Measurements from ENCODE around the gene IL17RE. TPM values are rescaled to one million over a fixed set of nuclear protein-coding genes. Genes with fewer than 3 reads are reported as not detected.
"Not testable (repeated sequence)": the region's sequence is repeated elsewhere in the genome, so short reads cannot be mapped to it uniquely, and the experiment has no call there.

The IL17RE gene
- total RNA-seq, 1 donor from 2014 or later, result 0.36 TPM

DNA sequence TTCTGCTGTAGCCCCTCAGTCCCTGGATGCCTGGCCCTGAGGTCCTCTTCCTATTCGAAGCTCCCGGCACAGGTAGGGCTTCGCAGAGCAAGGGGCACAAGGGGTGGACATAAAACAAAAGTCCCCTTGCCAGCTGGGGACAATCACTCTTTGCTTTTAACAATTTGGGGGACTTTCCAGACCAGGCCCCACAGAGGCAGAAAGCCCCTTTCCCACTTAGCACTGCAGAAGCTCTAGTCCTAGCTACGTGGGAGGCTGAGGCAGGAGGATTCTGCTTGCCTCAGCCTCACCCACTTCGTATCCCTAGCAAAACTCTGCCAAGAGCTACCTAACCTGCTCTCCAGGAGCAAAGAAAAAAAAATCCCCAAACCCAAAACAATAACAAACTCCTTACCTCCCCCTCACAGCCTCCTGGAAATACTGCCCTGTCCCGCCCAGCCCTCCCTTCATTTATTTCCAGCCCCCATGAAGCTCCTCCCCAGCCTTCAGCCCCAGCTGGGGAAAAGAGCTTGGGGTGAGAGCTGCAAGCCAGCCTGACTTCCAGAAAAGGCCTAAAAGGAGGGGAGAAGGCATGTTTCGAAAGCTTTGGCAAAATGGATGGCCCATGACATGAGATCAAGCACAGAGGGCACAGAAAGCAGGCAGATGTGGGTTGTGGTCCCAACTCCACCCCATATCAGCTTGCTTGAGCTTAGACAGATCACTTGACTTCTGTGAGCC is 22.7 kb upstream of the IL17RE start, which contains the start of gene CIDEC:
TSS of gene CIDEC (minus strand) at position 424 of the 720 bp plus-strand sequence. CDS start 1,767 bp downstream, outside the sequence.
- intact Hi-C loops (cut with micrococcal nuclease), result no loop called here

DNA sequence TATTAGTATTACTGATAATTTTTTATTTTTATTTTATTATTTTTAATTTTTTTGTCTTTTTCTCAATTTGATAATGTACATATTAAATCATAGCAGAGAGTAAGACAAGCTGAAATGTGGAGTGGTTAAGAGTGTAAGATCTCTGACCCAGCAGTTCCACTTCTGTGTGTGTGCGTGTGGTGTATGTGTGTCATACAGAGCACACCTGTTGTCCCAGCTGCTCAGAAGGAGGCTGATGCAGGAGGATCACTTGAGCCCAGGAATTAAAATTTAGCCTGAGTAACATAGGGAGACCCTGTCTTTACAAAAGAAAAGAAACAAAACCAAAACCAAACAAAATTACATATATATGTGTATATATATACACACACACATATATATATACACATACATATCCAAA is 21.2 kb upstream of the IL17RE start:
- intact Hi-C loops (cut with micrococcal nuclease), result no loop called here

DNA sequence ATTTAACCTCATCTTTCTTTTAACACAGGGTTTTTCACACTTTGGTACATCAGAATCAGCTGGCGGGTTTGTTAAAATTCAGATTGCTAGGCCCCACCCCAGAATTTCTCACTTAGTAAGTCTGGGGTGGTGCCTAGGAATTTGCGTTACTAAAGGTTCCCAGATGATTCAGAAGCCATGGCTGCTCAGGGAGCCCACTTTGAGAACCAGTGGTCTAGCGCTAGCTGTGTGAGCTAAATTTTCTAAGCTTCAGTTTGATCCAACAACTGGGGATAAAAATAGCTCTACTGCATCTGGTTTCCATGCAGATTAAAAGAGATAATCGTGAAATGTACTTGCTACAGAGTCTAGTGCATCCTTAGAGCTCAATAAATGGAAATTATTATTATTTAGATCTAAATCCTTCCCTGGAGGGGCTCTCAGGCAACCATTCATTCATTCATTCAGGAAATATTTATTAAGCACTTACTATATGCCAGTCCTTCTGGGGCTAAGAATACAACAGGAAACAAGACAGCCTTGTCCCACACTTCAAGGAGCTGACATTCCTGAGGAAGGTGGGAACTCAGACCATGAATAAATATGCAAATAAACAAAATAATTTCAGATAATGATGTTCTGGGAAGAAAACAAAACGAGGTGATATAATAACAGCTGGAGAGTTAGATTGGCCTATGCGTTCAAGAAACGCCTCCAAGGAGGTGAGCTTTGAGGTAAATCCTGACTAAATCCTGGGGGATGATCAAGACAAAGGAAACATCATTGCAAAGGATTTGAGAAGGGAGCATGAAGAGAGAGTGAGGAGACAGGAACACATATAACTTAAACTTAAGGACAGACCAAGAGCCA is 18.7 kb upstream of the IL17RE start:
- intact Hi-C loops (cut with micrococcal nuclease), result no loop called here

DNA sequence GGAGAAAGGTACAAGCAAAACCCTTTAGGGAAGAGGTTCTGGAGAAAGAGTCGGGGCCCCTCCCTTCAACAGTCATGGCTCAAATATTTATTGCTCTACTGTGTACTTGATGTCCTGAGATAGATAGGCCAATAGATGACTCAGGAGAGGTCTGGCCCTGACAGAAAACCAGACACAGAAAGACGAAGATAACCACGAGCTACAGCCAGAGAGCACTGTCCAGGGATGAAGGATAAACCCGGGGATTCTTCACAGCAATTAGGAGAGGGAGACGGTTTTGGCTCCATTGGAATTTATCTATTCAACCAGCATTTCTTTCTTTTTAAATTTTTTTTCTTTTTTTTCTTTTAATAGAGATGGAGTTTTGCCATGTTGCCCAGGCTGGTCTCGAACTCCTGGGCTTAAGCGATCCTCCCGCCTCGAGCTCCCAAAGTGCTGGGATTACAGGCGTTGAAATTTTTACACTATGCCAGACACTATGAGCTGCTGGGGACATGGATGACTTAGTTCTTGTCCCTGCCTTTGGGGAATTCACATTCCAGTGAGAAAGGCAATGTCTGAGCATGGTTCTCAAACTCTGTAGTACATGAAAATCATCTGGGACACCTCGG is 18.0 kb upstream of the IL17RE start:
- intact Hi-C loops (cut with micrococcal nuclease), result no loop called here

DNA sequence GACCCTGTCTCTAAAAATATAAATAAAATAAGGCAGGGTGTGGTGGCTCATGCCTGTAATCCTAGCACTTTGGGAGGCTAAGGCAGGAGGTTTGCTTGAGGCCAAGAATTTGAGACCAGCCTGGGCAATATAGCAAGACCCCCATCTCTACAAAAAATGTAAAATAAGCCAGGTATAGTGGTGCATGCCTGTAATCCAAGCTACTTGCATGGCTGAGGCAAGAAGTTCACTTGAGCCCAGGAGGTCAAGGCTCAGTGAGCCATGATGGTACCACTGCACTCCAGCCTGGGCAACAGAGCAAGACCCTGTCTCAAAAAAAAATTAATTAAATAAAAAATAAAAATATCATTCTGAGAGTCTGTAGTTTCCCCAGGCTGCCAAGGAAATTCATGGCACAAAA is 16.3 kb upstream of the IL17RE start:
- intact Hi-C loops (cut with micrococcal nuclease), result no loop called here

DNA sequence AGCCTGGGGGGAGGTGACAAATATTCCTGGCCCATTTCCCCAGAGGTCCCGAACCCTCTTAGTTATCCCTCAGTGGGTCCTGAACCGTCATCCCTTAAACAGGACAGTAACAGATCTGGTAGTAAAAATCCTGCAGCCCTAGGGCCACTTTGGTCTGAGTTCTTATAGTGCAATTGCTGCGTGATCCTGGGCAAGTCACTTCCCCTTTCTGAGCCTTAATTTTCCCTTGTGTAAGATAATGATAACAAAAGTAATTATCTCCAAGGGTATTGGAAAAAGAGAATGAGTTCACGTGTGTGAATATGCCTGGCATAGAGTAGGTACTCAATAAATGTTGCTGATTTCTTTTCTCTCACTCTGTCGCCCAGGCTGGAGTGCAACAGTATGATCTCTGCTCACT is 15.2 kb upstream of the IL17RE start:
- intact Hi-C loops (cut with micrococcal nuclease), result no loop called here

DNA sequence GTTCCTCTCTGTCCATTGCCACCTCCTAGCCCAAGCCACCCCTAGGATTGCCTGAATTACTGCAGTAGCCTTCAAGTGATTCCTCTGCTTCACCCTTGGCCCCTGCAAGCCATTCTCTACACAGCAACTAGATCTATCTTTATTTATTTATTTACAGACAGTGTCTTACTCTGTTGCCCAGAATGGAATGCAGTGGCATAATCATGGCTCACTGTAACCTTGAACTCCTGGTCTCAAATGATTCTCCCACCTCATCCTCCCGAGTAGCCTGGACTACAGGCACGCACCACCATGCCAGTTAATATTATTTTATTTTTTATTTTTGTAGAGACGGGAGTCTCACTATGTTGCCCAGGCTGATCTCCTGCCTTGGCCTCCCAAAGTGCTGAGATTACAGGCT is 14.1 kb upstream of the IL17RE start:
- intact Hi-C loops (cut with micrococcal nuclease), result no loop called here

- intact Hi-C loops (cut with micrococcal nuclease), result no loop called here
Observed at GRCh38 chr3:9889405-9889804, 13.2 kb upstream of the IL17RE start.

DNA sequence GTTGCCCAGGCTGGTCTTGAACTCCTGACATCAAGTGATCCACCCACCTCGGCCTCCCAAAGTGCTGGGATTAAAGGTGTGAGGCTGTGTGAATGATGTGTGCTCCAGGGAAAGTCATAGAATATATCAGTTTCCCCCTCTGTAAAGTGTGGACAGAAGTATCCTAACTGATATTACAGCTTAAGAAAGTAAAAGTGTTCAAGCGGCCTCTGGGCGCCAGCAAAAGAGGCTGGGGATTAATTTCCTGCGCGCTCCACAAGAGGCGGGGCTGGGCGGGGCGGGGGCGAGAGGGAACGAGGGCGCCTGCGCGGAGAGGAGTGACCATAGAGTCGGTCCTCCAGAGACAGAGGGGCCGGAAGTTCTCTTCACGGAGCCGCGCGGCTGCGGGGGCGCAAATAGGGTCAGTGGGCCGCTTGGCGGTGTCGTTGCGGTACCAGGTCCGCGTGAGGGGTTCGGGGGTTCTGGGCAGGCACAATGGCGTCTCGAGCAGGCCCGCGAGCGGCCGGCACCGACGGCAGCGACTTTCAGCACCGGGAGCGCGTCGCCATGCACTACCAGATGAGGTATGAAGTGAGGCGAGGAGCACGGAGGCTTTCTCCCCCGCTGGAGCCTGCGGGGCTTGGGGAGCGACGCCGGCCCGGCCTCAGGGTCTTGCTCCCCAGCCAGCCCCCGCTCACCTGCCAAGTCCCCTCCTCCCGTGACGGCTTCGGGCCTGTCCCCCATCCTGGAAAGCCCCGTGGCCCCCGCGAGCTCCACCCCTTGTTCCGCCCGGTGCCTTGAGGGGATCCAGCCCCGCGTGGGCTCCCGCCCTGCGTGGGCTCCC is 12.2 kb upstream of the IL17RE start, which contains the start of gene JAGN1:
TSS of gene JAGN1 (plus strand) at position 362 of the 823 bp plus-strand sequence. CDS start at position 475, 113 bp downstream.
- intact Hi-C loops (cut with micrococcal nuclease), result loop anchor here (1.0 to 5.0 kb wide), 13 partner anchors 25 to 493 kb away; partner anchors contain the start of genes BRK1, BRPF1, CRELD1 and EMC3

GRCh38 chr3:9891072-9891622 is 11.5 kb upstream of the IL17RE start:
- intact Hi-C loops (cut with micrococcal nuclease), result loop anchor here (2.0 to 5.0 kb wide), 3 partner anchors 42 to 358 kb away; partner anchors contain the start of genes CRELD1, FANCD2 and TATDN2

GRCh38 chr3:9893739-9894138 is 8.9 kb upstream of the IL17RE start:
- intact Hi-C loops (cut with micrococcal nuclease), result loop anchor here (5.0 kb wide), 1 partner anchor 134 kb away; the partner anchor contains the start of gene FANCD2

GRCh38 chr3:9895715-9896114 is 6.9 kb upstream of the IL17RE start:
- intact Hi-C loops (cut with micrococcal nuclease), result not testable (repeated sequence)

GRCh38 chr3:9896755-9897407 is 5.8 kb upstream of the IL17RE start:
- intact Hi-C loops (cut with micrococcal nuclease), result not testable (repeated sequence)

- intact Hi-C loops (cut with micrococcal nuclease), result no loop called here
Observed at GRCh38 chr3:9897408-9898372, 5.0 kb upstream of the IL17RE start.

DNA sequence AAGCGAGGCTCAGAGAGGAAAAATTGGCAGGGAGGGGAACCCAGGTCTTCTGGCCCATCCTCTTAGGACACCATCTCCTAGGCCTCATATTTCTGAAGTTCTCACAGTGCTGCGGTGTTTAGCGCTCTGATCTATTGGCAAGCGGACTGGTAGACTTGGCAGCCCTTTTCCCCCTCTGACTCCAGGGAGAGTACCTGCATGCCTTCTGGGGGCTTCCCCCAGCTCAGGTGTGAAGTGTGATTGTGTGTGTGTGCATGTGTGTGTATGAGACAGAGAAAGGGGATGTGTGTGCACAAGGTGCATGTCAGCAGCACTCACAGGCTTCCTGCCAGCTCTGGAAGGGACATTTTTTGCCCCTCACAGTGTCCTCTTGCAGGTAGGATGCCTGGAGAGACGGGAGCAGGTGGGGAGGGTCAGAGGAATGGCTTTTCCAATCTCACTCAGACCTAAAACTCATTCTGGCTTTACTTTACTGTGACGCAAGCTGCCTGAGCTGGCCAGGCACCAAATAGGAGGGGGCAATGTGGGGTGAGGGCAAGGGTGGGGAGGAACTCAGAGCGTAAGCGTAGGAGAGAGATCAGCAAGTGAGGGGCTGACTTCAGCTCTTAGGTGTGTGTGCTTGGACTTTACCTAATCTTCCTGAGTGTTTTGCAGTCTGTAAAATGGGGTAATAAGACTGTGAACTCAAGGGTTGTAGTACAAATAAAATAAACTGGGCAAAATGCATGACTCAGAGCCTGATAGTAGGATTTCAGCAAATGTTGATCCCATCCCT is 4.0 kb upstream of the IL17RE start:
- intact Hi-C loops (cut with micrococcal nuclease), result no loop called here

DNA sequence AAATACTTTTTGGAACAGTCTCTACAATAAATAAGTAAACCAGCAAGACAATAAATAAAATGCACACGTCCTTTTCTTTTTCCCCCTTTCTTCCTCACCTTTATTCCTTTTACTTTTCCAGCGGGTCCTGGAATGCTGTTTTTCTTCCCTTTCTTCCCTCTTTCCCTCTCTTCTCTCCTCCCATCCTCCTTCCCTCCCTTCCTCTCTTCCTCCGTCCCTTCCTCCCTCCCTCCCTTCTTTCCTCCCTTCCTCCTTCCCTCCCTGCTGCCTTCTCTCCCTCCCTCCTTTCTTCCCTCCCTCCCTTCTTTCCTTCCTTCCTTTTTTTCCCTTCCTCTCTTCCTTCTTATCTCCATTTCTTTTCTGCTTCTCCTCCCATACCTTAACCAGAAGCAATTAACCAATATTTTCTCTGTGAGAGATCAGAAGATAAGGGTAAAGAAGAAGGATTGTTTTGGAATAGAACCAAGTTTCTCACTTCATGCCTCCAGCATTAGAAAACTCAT is 3.3 kb upstream of the IL17RE start:
- intact Hi-C loops (cut with micrococcal nuclease), result no loop called here

- intact Hi-C loops (cut with micrococcal nuclease), result not testable (repeated sequence)
Observed at GRCh38 chr3:9900965-9901415, 1.7 kb upstream of the IL17RE start.

DNA sequence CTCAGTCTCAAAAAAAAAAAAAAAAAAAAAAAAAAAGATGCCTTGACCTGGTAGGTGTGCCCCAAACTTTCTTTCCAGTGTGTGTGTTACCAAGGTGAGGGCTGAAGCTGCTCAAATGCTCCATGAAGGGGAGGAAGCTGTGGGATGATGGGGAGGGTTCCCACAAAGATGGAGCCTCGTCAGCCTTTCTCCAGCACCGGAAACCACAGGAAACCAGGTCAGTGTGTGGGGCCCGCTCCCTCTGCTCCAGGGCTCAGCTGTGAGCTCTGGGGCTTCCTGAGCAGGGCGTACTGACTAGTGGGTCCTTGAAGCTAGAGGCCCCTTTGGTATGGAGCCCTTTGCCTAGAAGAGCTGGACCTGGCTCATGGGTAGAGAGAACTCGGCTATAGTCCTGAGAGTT is 681 bp upstream of the IL17RE start:
- intact Hi-C loops (cut with micrococcal nuclease), result no loop called here
